ENCODE results near the gene TLR7. TPM values are rescaled to one million over a fixed set of nuclear protein-coding genes. Genes with fewer than 3 reads are reported as not detected.
A peak's percentile ranks its signal among the peaks of the same experiment; 100 is the strongest.

TLR7 gene
- total and polyA plus RNA-seq, 10 of the 15 experiments (the other 5 are each of a cell fraction or from before 2014, with no cell fraction given), result 12.0 to 44.4 (median 22.6) TPM

DNA sequence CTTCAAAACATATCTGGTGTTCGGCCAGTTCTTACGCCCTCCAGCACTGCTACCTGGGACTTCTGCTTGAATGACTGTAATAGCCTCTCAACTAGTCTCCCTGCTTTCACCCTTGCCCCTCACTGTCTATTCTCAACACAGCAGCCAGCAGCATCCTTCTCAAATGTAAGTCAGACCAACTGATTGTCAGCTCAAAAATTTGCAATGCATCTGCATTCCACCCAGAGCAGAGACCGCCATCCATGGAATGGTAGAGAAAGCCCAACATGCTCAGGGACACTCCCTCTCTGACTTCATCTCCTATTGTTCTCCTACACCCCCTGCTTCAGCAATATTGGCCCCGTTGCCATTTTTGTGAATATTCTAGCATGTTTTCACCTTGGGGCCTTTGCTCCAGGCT, 5.9 kb downstream of the TLR7 start:
- Histone ChIP-seq H2AFZ (ENCODE audit: control insufficient read depth, low read depth, low read length) (no peak overlapping the region), H3K9me3 (replicated peaks; ENCODE audit: control insufficient read depth, insufficient read depth, low read length) (no peaks in the 10 kb centered on the region; the same call in 1 of the 3 replicates), H4K20me1 (ENCODE audit: control insufficient read depth, insufficient read depth) (no peaks in the 10 kb centered on the region), H3K9ac (ENCODE audit: control insufficient read depth, insufficient read depth, low read length) (no peak overlapping the region), H3K4me1 (ENCODE audit: control insufficient read depth, insufficient read depth, low read length) (peaks cover 22% of the 10 kb centered on the region), H3K36me3 (ENCODE audit: control insufficient read depth in 2 of 2, insufficient read depth in 2 of 2, low read length in 1 of 2) (peaks cover 4 to 21% of the 10 kb centered on the region in 2 experiments), H3K27ac (ENCODE audit: control insufficient read depth, insufficient read depth) (no peak overlapping the region), H3K4me2 (ENCODE audit: control insufficient read depth, insufficient read depth) (peak overlapping the region; percentile 57), H3K4me3 (peak overlapping the region; percentile 28; the same call in 1 of the 2 replicates), H3K79me2 (ENCODE audit: control insufficient read depth, insufficient read depth, low read length) (peaks cover 73% of the 10 kb centered on the region), H3K27me3 (replicated peaks in 1 of 2; ENCODE audit: control insufficient read depth in 2 of 2, insufficient read depth in 2 of 2, low read length in 1 of 2) (no peaks in the 10 kb centered on the region)
- in situ Hi-C loops (cut with MboI) (no loop called here), intact Hi-C loops (cut with micrococcal nuclease; ENCODE audit: unreplicated experiment) (no loop called here)
- ChIA-PET CTCF (interaction anchor here (1.6 to 2.5 kb wide), 2 partner anchors 28 to 58 kb away, joined by 5 to 6 read pairs; no protein-coding TSS in a partner anchor), SMC1A (ENCODE audit: uncharacterized antibody, unreplicated experiment) (interaction anchor here (1.0 to 8.0 kb wide), 5 partner anchors 10 to 73 kb away, joined by 3 to 77 read pairs (median 5); no protein-coding TSS in a partner anchor), POLR2A (interaction anchor here (1.2 to 1.8 kb wide), 2 partner anchors 15 to 18 kb away, joined by 3 to 8 read pairs; no protein-coding TSS in a partner anchor), RAD21 (ENCODE audit: unreplicated experiment) (interaction anchor here (1.1 to 2.6 kb wide), 2 partner anchors 17 to 58 kb away, joined by 4 to 12 read pairs; no protein-coding TSS in a partner anchor)
- FAIRE-seq, result no peak
- BruUV-seq (replicated peaks), result no TSS peak
- no peak for DNase-seq (ENCODE audit: low read depth, low spot score)
- ATAC-seq, result no peak
- TF ChIP-seq NR2F1 (conservative IDR thresholded peaks at IDR 0.05), result no peak
- 67% methylated on average over 4 of the region's 4 CpGs for WGBS (ENCODE audit: insufficient coverage, insufficient replicate concordance, low lambda C conversion rate, missing lambda C conversion rate)

DNA sequence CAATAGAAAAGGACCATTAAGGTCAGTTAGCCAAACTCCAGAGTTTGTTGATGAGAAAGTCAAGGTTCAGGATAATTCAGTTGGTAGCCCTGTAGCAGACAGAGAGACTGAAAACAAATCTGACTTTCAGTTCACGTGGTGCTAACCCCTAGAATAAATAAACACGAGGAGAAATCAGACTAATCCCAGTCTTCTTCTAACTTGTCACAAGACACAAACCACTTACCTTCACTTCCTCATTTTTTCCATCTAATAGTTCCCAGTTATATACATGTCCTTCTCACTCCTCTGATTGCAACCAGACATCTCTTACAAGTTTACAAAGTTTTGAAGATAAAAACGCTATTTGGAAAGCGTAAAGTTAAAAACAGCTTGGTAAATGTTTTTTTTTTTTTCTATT, 7.7 kb downstream of the TLR7 start:
- peak; percentile 49 for ATAC-seq
- TF ChIP-seq, protein P1, sequence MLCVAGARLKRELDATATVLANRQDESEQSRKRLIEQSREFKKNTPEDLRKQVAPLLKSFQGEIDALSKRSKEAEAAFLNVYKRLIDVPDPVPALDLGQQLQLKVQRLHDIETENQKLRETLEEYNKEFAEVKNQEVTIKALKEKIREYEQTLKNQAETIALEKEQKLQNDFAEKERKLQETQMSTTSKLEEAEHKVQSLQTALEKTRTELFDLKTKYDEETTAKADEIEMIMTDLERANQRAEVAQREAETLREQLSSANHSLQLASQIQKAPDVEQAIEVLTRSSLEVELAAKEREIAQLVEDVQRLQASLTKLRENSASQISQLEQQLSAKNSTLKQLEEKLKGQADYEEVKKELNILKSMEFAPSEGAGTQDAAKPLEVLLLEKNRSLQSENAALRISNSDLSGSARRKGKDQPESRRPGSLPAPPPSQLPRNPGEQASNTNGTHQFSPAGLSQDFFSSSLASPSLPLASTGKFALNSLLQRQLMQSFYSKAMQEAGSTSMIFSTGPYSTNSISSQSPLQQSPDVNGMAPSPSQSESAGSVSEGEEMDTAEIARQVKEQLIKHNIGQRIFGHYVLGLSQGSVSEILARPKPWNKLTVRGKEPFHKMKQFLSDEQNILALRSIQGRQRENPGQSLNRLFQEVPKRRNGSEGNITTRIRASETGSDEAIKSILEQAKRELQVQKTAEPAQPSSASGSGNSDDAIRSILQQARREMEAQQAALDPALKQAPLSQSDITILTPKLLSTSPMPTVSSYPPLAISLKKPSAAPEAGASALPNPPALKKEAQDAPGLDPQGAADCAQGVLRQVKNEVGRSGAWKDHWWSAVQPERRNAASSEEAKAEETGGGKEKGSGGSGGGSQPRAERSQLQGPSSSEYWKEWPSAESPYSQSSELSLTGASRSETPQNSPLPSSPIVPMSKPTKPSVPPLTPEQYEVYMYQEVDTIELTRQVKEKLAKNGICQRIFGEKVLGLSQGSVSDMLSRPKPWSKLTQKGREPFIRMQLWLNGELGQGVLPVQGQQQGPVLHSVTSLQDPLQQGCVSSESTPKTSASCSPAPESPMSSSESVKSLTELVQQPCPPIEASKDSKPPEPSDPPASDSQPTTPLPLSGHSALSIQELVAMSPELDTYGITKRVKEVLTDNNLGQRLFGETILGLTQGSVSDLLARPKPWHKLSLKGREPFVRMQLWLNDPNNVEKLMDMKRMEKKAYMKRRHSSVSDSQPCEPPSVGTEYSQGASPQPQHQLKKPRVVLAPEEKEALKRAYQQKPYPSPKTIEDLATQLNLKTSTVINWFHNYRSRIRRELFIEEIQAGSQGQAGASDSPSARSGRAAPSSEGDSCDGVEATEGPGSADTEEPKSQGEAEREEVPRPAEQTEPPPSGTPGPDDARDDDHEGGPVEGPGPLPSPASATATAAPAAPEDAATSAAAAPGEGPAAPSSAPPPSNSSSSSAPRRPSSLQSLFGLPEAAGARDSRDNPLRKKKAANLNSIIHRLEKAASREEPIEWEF (IDR thresholded peaks at IDR 0.05; ENCODE audit: insufficient replicate concordance, low read depth, low read length), result no peak
- no peak for TF ChIP-seq LARP7 (IDR thresholded peaks at IDR 0.05)
- no peak for TF ChIP-seq TCF7 (IDR thresholded peaks at IDR 0.05; ENCODE audit: borderline replicate concordance)
- no peak for TF ChIP-seq NR2C2 (IDR thresholded peaks at IDR 0.05; ENCODE audit: borderline replicate concordance, control insufficient read depth, insufficient read length, low read depth)
- peak; percentile 34 to 41; a peak in 2 of 4 replicates for TF ChIP-seq BHLHE40 (IDR thresholded peaks at IDR 0.05; ENCODE audit: borderline replicate concordance in 1 of 2, low read depth in 2 of 2, low read length in 1 of 2)
- no peak for TF ChIP-seq ZNF207 (IDR thresholded peaks at IDR 0.05; ENCODE audit: borderline replicate concordance)
- peak; percentile 84 for TF ChIP-seq SPI1 (IDR thresholded peaks at IDR 0.05; ENCODE audit: borderline replicate concordance, insufficient read depth, low read depth, low read length)

More for the DNA sequence above, 7.7 kb downstream of the TLR7 start:
- Histone ChIP-seq H3K4me2 (ENCODE audit: control insufficient read depth, insufficient read depth) (peak overlapping the region; percentile 60; the same call in 1 of the 2 replicates), H3K36me3 (ENCODE audit: control insufficient read depth in 2 of 2, insufficient read depth in 2 of 2, low read length in 1 of 2) (peaks cover 4 to 21% of the 10 kb centered on the region in 2 experiments), H3K4me1 (ENCODE audit: control insufficient read depth, insufficient read depth, low read length) (peaks cover 22% of the 10 kb centered on the region), H3K9ac (ENCODE audit: control insufficient read depth, insufficient read depth, low read length) (no peak overlapping the region), H3K27me3 (replicated peaks in 1 of 2; ENCODE audit: control insufficient read depth in 2 of 2, insufficient read depth in 2 of 2, low read length in 1 of 2) (no peaks in the 10 kb centered on the region), H2AFZ (ENCODE audit: control insufficient read depth, low read depth, low read length) (no peak overlapping the region), H3K79me2 (ENCODE audit: control insufficient read depth, insufficient read depth, low read length) (peaks cover 58% of the 10 kb centered on the region), H4K20me1 (ENCODE audit: control insufficient read depth, insufficient read depth) (no peaks in the 10 kb centered on the region), H3K27ac (ENCODE audit: control insufficient read depth, insufficient read depth) (0 out of 2 replicates have a peak overlapping the region, but pooled peaks have one; percentile 35), H3K4me3 (0 out of 2 replicates have a peak overlapping the region, but pooled peaks have one; percentile 34), H3K9me3 (replicated peaks; ENCODE audit: control insufficient read depth, insufficient read depth, low read length) (no peaks in the 10 kb centered on the region; the same call in 1 of the 3 replicates)
- POLR2A ChIA-PET, result interaction anchor here (1.0 to 1.2 kb wide), 3 partner anchors 9 to 33 kb away, joined by 3 to 4 read pairs (median 3); no protein-coding TSS in a partner anchor
- RAD21 ChIA-PET (ENCODE audit: unreplicated experiment), result interaction anchor here (1.6 kb wide), 1 partner anchor 60 kb away, joined by 4 read pairs; no protein-coding TSS in a partner anchor
- peak; percentile 38 for FAIRE-seq
- intact Hi-C loops (cut with micrococcal nuclease; ENCODE audit: unreplicated experiment), result no loop called here
- CTCF ChIA-PET, result interaction anchor here (1.1 to 1.8 kb wide), 2 partner anchors 21 to 60 kb away, joined by 5 to 6 read pairs; no protein-coding TSS in a partner anchor
- WGBS (ENCODE audit: insufficient coverage, insufficient replicate concordance, low lambda C conversion rate, missing lambda C conversion rate), result 47% methylated on average over 4 of the region's 4 CpGs
- SMC1A ChIA-PET (ENCODE audit: uncharacterized antibody, unreplicated experiment), result interaction anchor here (0.8 to 2.1 kb wide), 4 partner anchors 11 to 51 kb away, joined by 3 to 5 read pairs (median 4); no protein-coding TSS in a partner anchor
- BruUV-seq (replicated peaks), result no TSS peak
- in situ Hi-C loops (cut with MboI), result no loop called here
- no peak for DNase-seq (ENCODE audit: low read depth, low spot score)

Measured in GM12878 (cell line).